T-helper 17 cell (primary cell): ENCODE data around the gene TBC1D17. TPM values are rescaled to one million over a fixed set of nuclear protein-coding genes. Genes with fewer than 3 reads are reported as not detected.

Source experiments
- ATAC-seq: fragments of 150-1000 bp; cut with Tn5 transposase; 2 replicates; pipeline ENCODE4 v1.10.0; 2021; ENCODE audit warnings: mild to moderate bottlenecking, moderate library complexity
- DNase-seq, 3 donors: peaks; one replicate each; pipeline versions ENCODE4 v3.0.0 to v3.0.0-alpha.2; 2020 to 2021
- H3K9me3 ChIP-seq: one replicate; pipeline ENCODE4 v1.7.0; 2013; ENCODE audit warnings: low read length, mild to moderate bottlenecking; ENCODE audit not compliant: control insufficient read depth, poor library complexity, severe bottlenecking
- H3K27ac Mint-ChIP-seq: one replicate; pipeline ENCODE4 v1.8.0; 2022; ENCODE audit warnings: mild to moderate bottlenecking, moderate library complexity, mixed read lengths
- H3K27me3 Mint-ChIP-seq: one replicate; pipeline ENCODE4 v1.8.0; 2022; ENCODE audit warnings: mixed read lengths
- H3K36me3 Mint-ChIP-seq: one replicate; pipeline ENCODE4 v1.8.0; 2022; ENCODE audit warnings: low read depth, mixed read lengths
- H3K4me1 Mint-ChIP-seq: one replicate; pipeline ENCODE4 v1.8.0; 2022; ENCODE audit warnings: mild to moderate bottlenecking, mixed read lengths
- H3K4me3 Mint-ChIP-seq: one replicate; pipeline ENCODE4 v1.8.0; 2022; ENCODE audit warnings: mild to moderate bottlenecking, moderate library complexity, mixed read lengths
- total RNA-seq, 4 donors: library from RNA in 2 of 4; stranded (reverse) in 2 of 4; gene quantifications; one replicate each; pipeline ENCODE4 v1.2.3 and lab custom pipeline; 2022 to 2026

Gene TBC1D17
- total RNA-seq, 2 donors from 2014 or later, result 44.1 to 57.3 TPM

GRCh38 chr19:49890349-49891311 is 13.1 kb downstream of the TBC1D17 start:
- no peaks in the 10 kb centered on the region for H3K9me3 ChIP-seq
- H3K4me3 Mint-ChIP-seq, result peak overlapping the region; percentile 83
- H3K4me1 Mint-ChIP-seq, result peaks cover 37% of the 10 kb centered on the region
- peak overlapping the region; percentile 100 for H3K27ac Mint-ChIP-seq
- peak; percentile 64 to 77 (median 76) for DNase-seq
- H3K36me3 Mint-ChIP-seq, result peaks cover 3% of the 10 kb centered on the region
- no peaks in the 10 kb centered on the region for H3K27me3 Mint-ChIP-seq
- ATAC-seq, result peak; percentile 72

GRCh38 chr19:49891393-49891792 is 13.9 kb downstream of the TBC1D17 start:
- no peak for DNase-seq

GRCh38 chr19:49892716-49893115 is 15.2 kb downstream of the TBC1D17 start:
- H3K27ac Mint-ChIP-seq, result peak overlapping the region; percentile 100
- no peaks in the 10 kb centered on the region for H3K9me3 ChIP-seq
- H3K4me1 Mint-ChIP-seq, result peaks cover 54% of the 10 kb centered on the region
- peak overlapping the region; percentile 66 for H3K4me3 Mint-ChIP-seq
- no peaks in the 10 kb centered on the region for H3K27me3 Mint-ChIP-seq
- no peak for DNase-seq
- ATAC-seq, result no peak
- H3K36me3 Mint-ChIP-seq, result peaks cover 3% of the 10 kb centered on the region

More at GRCh38 chr19:49891393-49891792, 13.9 kb downstream of the TBC1D17 start:
- Mint-ChIP-seq H3K27me3 (no peaks in the 10 kb centered on the region), H3K4me3 (peak overlapping the region; percentile 70), H3K27ac (peak overlapping the region; percentile 100), H3K36me3 (peaks cover 3% of the 10 kb centered on the region), H3K4me1 (peaks cover 41% of the 10 kb centered on the region)
- H3K9me3 ChIP-seq, result no peaks in the 10 kb centered on the region
- ATAC-seq, result no peak

- Mint-ChIP-seq H3K4me1 (peaks cover 54% of the 10 kb centered on the region), H3K27me3 (no peaks in the 10 kb centered on the region), H3K27ac (peak overlapping the region; percentile 100), H3K36me3 (peaks cover 3% of the 10 kb centered on the region), H3K4me3 (peak overlapping the region; percentile 96)
- ATAC-seq (no peak), DNase-seq (no peak)
- H3K9me3 ChIP-seq, result no peaks in the 10 kb centered on the region
These were observed 16.6 kb downstream of the TBC1D17 start for GRCh38 chr19:49894011-49894664.

GRCh38 chr19:49894879-49895565 is 17.5 kb downstream of the TBC1D17 start:
- Mint-ChIP-seq H3K27ac (peak overlapping the region; percentile 100), H3K36me3 (peaks cover 3% of the 10 kb centered on the region), H3K4me1 (peaks cover 54% of the 10 kb centered on the region), H3K4me3 (peak overlapping the region; percentile 96), H3K27me3 (no peaks in the 10 kb centered on the region)
- no peaks in the 10 kb centered on the region for H3K9me3 ChIP-seq
- DNase-seq, result peak; percentile 28 to 57 (median 50)
- ATAC-seq, result peak; percentile 16

- ATAC-seq, result no peak
- H3K4me1 Mint-ChIP-seq, result peaks cover 52% of the 10 kb centered on the region
- no peaks in the 10 kb centered on the region for H3K27me3 Mint-ChIP-seq
- peak in 1 of 3 donors; percentile 23 for DNase-seq
- H3K36me3 Mint-ChIP-seq, result peaks cover 3% of the 10 kb centered on the region
- H3K4me3 Mint-ChIP-seq, result peak overlapping the region; percentile 96
- no peaks in the 10 kb centered on the region for H3K9me3 ChIP-seq
- peak overlapping the region; percentile 100 for H3K27ac Mint-ChIP-seq
These were observed 18.2 kb downstream of the TBC1D17 start for GRCh38 chr19:49895566-49896297.

GRCh38 chr19:49896863-49897621 is 19.5 kb downstream of the TBC1D17 start, which contains the start of gene IL4I1:
Gene IL4I1 (minus strand): TSS chr19:49896887. CDS start chr19:49896160, 727 bp downstream.
- Mint-ChIP-seq H3K4me3 (peak within 1 kb of the TSS; percentile 96), H3K27me3 (no peaks in the 10 kb centered on the region), H3K36me3 (peaks cover 3% of the 10 kb centered on the region), H3K4me1 (peaks cover 45% of the 10 kb centered on the region), H3K27ac (peak within 1 kb of the TSS; percentile 100)
- DNase-seq (peak; percentile 57 to 71 (median 69)), ATAC-seq (peak; percentile 69)
- no peaks in the 10 kb centered on the region for H3K9me3 ChIP-seq

GRCh38 chr19:49904136-49904535 is 26.6 kb downstream of the TBC1D17 start:
- H3K9me3 ChIP-seq, result no peaks in the 10 kb centered on the region
- Mint-ChIP-seq H3K36me3 (no peaks in the 10 kb centered on the region), H3K27ac (peak overlapping the region; percentile 34), H3K4me1 (peaks cover 10% of the 10 kb centered on the region), H3K27me3 (no peaks in the 10 kb centered on the region), H3K4me3 (no peak overlapping the region)
- DNase-seq (no peak), ATAC-seq (no peak)

- DNase-seq, result no peak
- no peak overlapping the region for H3K4me3 Mint-ChIP-seq
- ATAC-seq, result no peak
- no peaks in the 10 kb centered on the region for H3K27me3 Mint-ChIP-seq
- peaks cover 24% of the 10 kb centered on the region for H3K4me1 Mint-ChIP-seq
- peak overlapping the region; percentile 49 for H3K27ac Mint-ChIP-seq
- H3K9me3 ChIP-seq, result no peaks in the 10 kb centered on the region
- no peaks in the 10 kb centered on the region for H3K36me3 Mint-ChIP-seq
These were observed 29.5 kb downstream of the TBC1D17 start for GRCh38 chr19:49906879-49907564.

GRCh38 chr19:49907745-49908446 is 30.4 kb downstream of the TBC1D17 start:
- H3K36me3 Mint-ChIP-seq, result peaks cover 2% of the 10 kb centered on the region
- H3K27ac Mint-ChIP-seq, result no peak overlapping the region
- H3K4me3 Mint-ChIP-seq, result no peak overlapping the region
- H3K4me1 Mint-ChIP-seq, result peaks cover 27% of the 10 kb centered on the region
- H3K27me3 Mint-ChIP-seq, result no peaks in the 10 kb centered on the region
- no peak for ATAC-seq
- no peaks in the 10 kb centered on the region for H3K9me3 ChIP-seq
- DNase-seq, result no peak
